Right lobe of liver (tissue), 4 donors: ENCODE data around the gene MIGA1.
"Not testable (repeated sequence)": the region's sequence is repeated elsewhere in the genome, so short reads cannot be mapped to it uniquely, and the experiment has no call there.

Experiments
- POLR2A ChIP-seq: fragments of 450-650 bp; IDR thresholded peaks from one replicate; pipeline ENCODE4 v1.6.1; 2017; ENCODE audit warnings: antibody characterized with exemption, mild to moderate bottlenecking
- TF ChIP-seq, protein P1 (sequence below), 4 donors: fragments of 200-600 bp in 3 of 4; fragments of 450-650 bp in 1 of 4; IDR thresholded peaks; one replicate each; pipeline versions ENCODE4 v1.5.1 to v1.8.0; 2016 to 2022; ENCODE audit warnings: antibody characterized with exemption in 4 of 4, mild to moderate bottlenecking in 2 of 4
- donor health status: DM: no; HTN: no; CAD: no.
- donor health status: DM: no; HTN: no; CAD: no.
- donor health status: DM: no; HTN: yes; CAD: no.

DNA sequence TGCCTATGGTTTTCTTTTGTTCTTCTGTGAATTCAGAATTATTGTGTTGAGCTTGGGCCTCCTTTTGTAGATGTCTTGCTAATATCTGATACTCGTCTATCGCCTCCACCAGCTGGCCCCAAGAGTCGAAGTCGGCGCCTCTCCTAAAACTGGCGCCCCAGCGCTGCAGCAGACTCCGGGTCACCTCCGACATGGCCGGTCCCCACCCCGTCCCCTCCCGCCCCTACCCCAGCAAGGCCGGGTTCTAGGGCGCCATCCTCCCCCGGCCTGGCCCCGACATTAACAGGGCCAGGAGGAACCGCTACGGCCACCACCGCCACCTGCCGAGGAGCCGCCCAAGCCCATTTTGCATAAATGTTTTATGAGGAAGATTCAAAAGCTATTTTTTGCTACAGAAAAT, 32.1 kb downstream of the MIGA1 start:
- TF ChIP-seq POLR2A, result not testable (repeated sequence)
- TF ChIP-seq, protein P1, sequence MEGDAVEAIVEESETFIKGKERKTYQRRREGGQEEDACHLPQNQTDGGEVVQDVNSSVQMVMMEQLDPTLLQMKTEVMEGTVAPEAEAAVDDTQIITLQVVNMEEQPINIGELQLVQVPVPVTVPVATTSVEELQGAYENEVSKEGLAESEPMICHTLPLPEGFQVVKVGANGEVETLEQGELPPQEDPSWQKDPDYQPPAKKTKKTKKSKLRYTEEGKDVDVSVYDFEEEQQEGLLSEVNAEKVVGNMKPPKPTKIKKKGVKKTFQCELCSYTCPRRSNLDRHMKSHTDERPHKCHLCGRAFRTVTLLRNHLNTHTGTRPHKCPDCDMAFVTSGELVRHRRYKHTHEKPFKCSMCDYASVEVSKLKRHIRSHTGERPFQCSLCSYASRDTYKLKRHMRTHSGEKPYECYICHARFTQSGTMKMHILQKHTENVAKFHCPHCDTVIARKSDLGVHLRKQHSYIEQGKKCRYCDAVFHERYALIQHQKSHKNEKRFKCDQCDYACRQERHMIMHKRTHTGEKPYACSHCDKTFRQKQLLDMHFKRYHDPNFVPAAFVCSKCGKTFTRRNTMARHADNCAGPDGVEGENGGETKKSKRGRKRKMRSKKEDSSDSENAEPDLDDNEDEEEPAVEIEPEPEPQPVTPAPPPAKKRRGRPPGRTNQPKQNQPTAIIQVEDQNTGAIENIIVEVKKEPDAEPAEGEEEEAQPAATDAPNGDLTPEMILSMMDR (IDR thresholded peaks at IDR 0.05), result not testable (repeated sequence)
